A549 (cell line): ENCODE measurements around the gene SETDB1. TPM values are rescaled to one million over a fixed set of nuclear protein-coding genes. Genes with fewer than 3 reads are reported as not detected.
A peak's percentile ranks its signal among the peaks of the same experiment; 100 is the strongest.

Experiments
- ATAC-seq, 2 experiments: fragments of 200-7000 bp in 1 of 2; fragments of >200 bp in 1 of 2; cut with Nextera tagmentation in 1 of 2; cut with Tn5 transposase in 1 of 2; 3 replicates each; pipeline versions ENCODE4 v1.8.0 to v1.9.1; 2018 to 2020; ENCODE audit warnings: mild to moderate bottlenecking in 1 of 2, moderate library complexity in 1 of 2
- CTCF ChIA-PET: fragments of 300-600 bp; sonication (Branson Sonifier 250); formaldehyde crosslinking; extraction: SDS; loops from one replicate; lab custom pipeline; 2021; ENCODE audit warnings: antibody characterized with exemption, inconsistent platforms; lab: Yijun Ruan, JAX
- POLR2A ChIA-PET: fragments of 350-600 bp; formaldehyde crosslinking; extraction: SDS; loops from one replicate; lab custom pipeline; 2021; ENCODE audit warnings: antibody characterized with exemption, inconsistent platforms; lab: Yijun Ruan, JAX
- DNase-seq, 2 experiments: peaks; one replicate each; pipeline versions ENCODE4 v3.0.0 to v3.0.0-alpha.2; 2011 to 2016; ENCODE audit warnings: low read depth in 1 of 2, low spot score in 1 of 2
- FAIRE-seq: peaks from 2 replicates; lab custom pipeline; 2011; peaks lifted over from hg19 to GRCh38; lab: Jason Lieb, UNC
- H3K27ac ChIP-seq, 2 experiments: fragments of >200 bp; sonication (Bioruptor Twin); formaldehyde crosslinking; 3 replicates each; pipeline ENCODE4 v1.5.1; 2016 to 2017
- H3K4me1 ChIP-seq: fragments of >200 bp; sonication (Bioruptor Twin); formaldehyde crosslinking; 3 replicates; pipeline ENCODE4 v1.6.1; 2016
- H3K4me2 ChIP-seq: fragments of >200 bp; sonication (Bioruptor Twin); formaldehyde crosslinking; 3 replicates; pipeline ENCODE4 v1.6.1; 2016
- H3K4me3 ChIP-seq: fragments of >200 bp; sonication (Bioruptor Twin); formaldehyde crosslinking; 3 replicates; pipeline ENCODE4 v1.5.1; 2016
- H3K9me3 ChIP-seq: fragments of >200 bp; sonication (Bioruptor Twin); formaldehyde crosslinking; 3 replicates; pipeline ENCODE4 v1.6.1; 2016
- ATOH8 ChIP-seq: fragments of 250-450 bp; sonication (Bioruptor Pico); IDR thresholded peaks from 2 replicates; pipeline ENCODE4 v1.5.0; 2020; ENCODE audit warnings: low read depth, mild to moderate bottlenecking, moderate library complexity
- CBX8 ChIP-seq: fragments of 200-600 bp; sonication (generic); IDR thresholded peaks from 2 replicates; pipeline ENCODE4 v1.6.1; 2016
- CHD4 ChIP-seq: fragments of 200-600 bp; sonication (generic); IDR thresholded peaks from 2 replicates; pipeline ENCODE4 v1.6.1; 2016; ENCODE audit warnings: antibody characterized with exemption, mild to moderate bottlenecking, borderline replicate concordance
- EHF ChIP-seq: fragments of 250-450 bp; sonication (Bioruptor Pico); IDR thresholded peaks from 2 replicates; pipeline ENCODE4 v1.5.0; 2020; ENCODE audit warnings: mild to moderate bottlenecking
- ELK1 ChIP-seq: fragments of 150-350 bp; IDR thresholded peaks from 2 replicates; pipeline ENCODE4 v1.6.1; 2014; ENCODE audit warnings: low read depth, mild to moderate bottlenecking, low read length
- EP300 ChIP-seq, 2 experiments: fragments of >200 bp; sonication (Bioruptor Twin); formaldehyde crosslinking; IDR thresholded peaks; 2 replicates in 1 of 2; 3 replicates in 1 of 2; pipeline ENCODE4 v1.6.1; 2016 to 2017
- ESRRA ChIP-seq: fragments of 150-350 bp; IDR thresholded peaks from 2 replicates; pipeline ENCODE4 v1.6.1; 2014; ENCODE audit warnings: mild to moderate bottlenecking, low read length, borderline replicate concordance
- FOSB ChIP-seq: fragments of 250-450 bp; sonication (Bioruptor Pico); IDR thresholded peaks from 2 replicates; pipeline ENCODE4 v1.5.0; 2020; ENCODE audit warnings: mild to moderate bottlenecking, moderate library complexity
- HDAC2 ChIP-seq: fragments of 200-600 bp; sonication (generic); IDR thresholded peaks from 2 replicates; pipeline ENCODE4 v1.6.1; 2016
- HOXA7 ChIP-seq: fragments of 250-450 bp; sonication (Bioruptor Pico); IDR thresholded peaks from 2 replicates; pipeline ENCODE4 v1.5.0; 2020; ENCODE audit warnings: mild to moderate bottlenecking, moderate library complexity
- HOXB5 ChIP-seq: fragments of 250-450 bp; sonication (Bioruptor Pico); IDR thresholded peaks from 2 replicates; pipeline ENCODE4 v1.5.0; 2020; ENCODE audit warnings: mild to moderate bottlenecking, moderate library complexity
- JUN ChIP-seq, 2 experiments: fragments of >200 bp; sonication (Bioruptor Twin); formaldehyde crosslinking; IDR thresholded peaks; 2 replicates in 1 of 2; 3 replicates in 1 of 2; pipeline ENCODE4 v1.6.1; 2016 to 2017
- JUNB ChIP-seq: fragments of >200 bp; sonication (Bioruptor Twin); formaldehyde crosslinking; IDR thresholded peaks from 2 replicates; pipeline ENCODE4 v1.6.1; 2016
- KDM5A ChIP-seq: fragments of 200-600 bp; sonication (generic); IDR thresholded peaks from 2 replicates; pipeline ENCODE4 v1.6.1; 2016; ENCODE audit warnings: antibody characterized with exemption, mild to moderate bottlenecking
- MAX ChIP-seq: IDR thresholded peaks from 2 replicates; pipeline ENCODE4 v1.6.1; 2012
- NPAS2 ChIP-seq: fragments of 250-450 bp; sonication (Bioruptor Pico); IDR thresholded peaks from 2 replicates; pipeline ENCODE4 v1.8.0; 2022; ENCODE audit warnings: mild to moderate bottlenecking, moderate library complexity, borderline replicate concordance
- NR3C1 ChIP-seq: fragments of >200 bp; sonication (Bioruptor Twin); formaldehyde crosslinking; IDR thresholded peaks from 3 replicates; pipeline ENCODE4 v1.6.1; 2017
- PBX3 ChIP-seq: IDR thresholded peaks from 2 replicates; pipeline ENCODE4 v1.6.1; 2012
- PHF8 ChIP-seq: fragments of 200-600 bp; sonication (generic); IDR thresholded peaks from 2 replicates; pipeline ENCODE4 v1.6.1; 2016; ENCODE audit warnings: low read depth, mild to moderate bottlenecking, antibody characterized with exemption, moderate library complexity, borderline replicate concordance
- RAD21 ChIP-seq, 2 experiments: fragments of >200 bp in 1 of 2; sonication (Bioruptor Twin) in 1 of 2; formaldehyde crosslinking in 1 of 2; IDR thresholded peaks in 1 of 2; conservative IDR thresholded peaks in 1 of 2; 2 replicates in 1 of 2; 3 replicates in 1 of 2; pipeline ENCODE4 v1.6.1; 2012 to 2018; ENCODE audit warnings: inconsistent platforms in 1 of 2
- REST ChIP-seq: fragments of 200-600 bp; sonication (generic); IDR thresholded peaks from 2 replicates; pipeline ENCODE4 v1.6.1; 2016; ENCODE audit warnings: antibody characterized with exemption, mild to moderate bottlenecking, moderate library complexity
- RNF2 ChIP-seq: fragments of 200-600 bp; sonication (generic); IDR thresholded peaks from 2 replicates; pipeline ENCODE4 v1.6.1; 2016; ENCODE audit warnings: low read depth, mild to moderate bottlenecking, antibody characterized with exemption, moderate library complexity, borderline replicate concordance
- SREBF2 ChIP-seq: fragments of 450-650 bp; IDR thresholded peaks from 2 replicates; pipeline ENCODE4 v1.6.1; 2014; ENCODE audit warnings: mild to moderate bottlenecking, moderate library complexity
- ZFP36 ChIP-seq: fragments of 450-650 bp; IDR thresholded peaks from 2 replicates; pipeline ENCODE4 v1.6.1; 2014; ENCODE audit warnings: borderline replicate concordance; ENCODE audit not compliant: partially characterized antibody
- ZSCAN20 ChIP-seq: fragments of 250-450 bp; sonication (Bioruptor Pico); IDR thresholded peaks from 2 replicates; pipeline ENCODE4 v1.8.0; 2022; ENCODE audit warnings: mild to moderate bottlenecking, moderate library complexity
- WGBS: methylation state at CpG from one replicate; pipeline ENCODE4 v1.1.6; 2017; ENCODE audit errors: missing lambda C conversion rate; 5-methylcytosine and 5-hydroxymethylcytosine counted together
- polyA plus RNA-seq, 4 experiments: library from polyadenylated mRNA; depleted of rRNA in 3 of 4; stranded (reverse); fragments of >200 nt; fragmentation: RNase III in 1 of 4; extraction: RNeasy Plus Mini Kit Qiagen cat#74134 plus additional on column Dnase treatment in 1 of 4; gene quantifications; 2 replicates in 3 of 4; 3 replicates in 1 of 4; pipeline ENCODE4 v1.2.3, GENCODE V29; 2011 to 2017

Gene SETDB1
- polyA plus RNA-seq, 2 of the 4 experiments (the other 2 are of a cell fraction), result 25.1 to 56.9 TPM

GRCh38 chr1:151003180-151003579 lies 77.0 kb downstream of the SETDB1 start:
- ATAC-seq (no peak), FAIRE-seq (no peak), DNase-seq (no peak)
- POLR2A ChIA-PET, result no interaction called here
- no peaks in the 10 kb centered on the region for H3K9me3 ChIP-seq
- H3K4me3 ChIP-seq, result no peak overlapping the region
- H3K27ac ChIP-seq, result no peak overlapping the region
- H3K4me2 ChIP-seq, result no peak overlapping the region
- peaks cover 20% of the 10 kb centered on the region for H3K4me1 ChIP-seq
- CTCF ChIA-PET, result interaction anchor here (24.0 kb wide), 1 partner anchor 18 kb away, joined by 586 read pairs; the partner anchor contains the start of genes ANXA9 and CERS2
- TF ChIP-seq CHD4, result no peak
- no peak for TF ChIP-seq KDM5A
- no peak for TF ChIP-seq HOXA7 (CRISPR knock-in tag)
- TF ChIP-seq EHF, result no peak
- no peak for TF ChIP-seq ZFP36
- no peak for TF ChIP-seq FOSB (CRISPR knock-in tag)
- no peak for TF ChIP-seq ATOH8 (CRISPR knock-in tag)
- no peak for TF ChIP-seq SREBF2
- TF ChIP-seq CBX8, result no peak
- no peak for TF ChIP-seq ZSCAN20 (CRISPR knock-in tag)
- no peak for TF ChIP-seq HOXB5
- TF ChIP-seq ELK1, result no peak

- TF ChIP-seq ESRRA, result no peak
- TF ChIP-seq HDAC2, result no peak
- no peak for TF ChIP-seq REST
- no peak for TF ChIP-seq EHF
- TF ChIP-seq JUNB, result no peak
- TF ChIP-seq ZFP36, result no peak
- TF ChIP-seq EP300 (IDR thresholded peaks at IDR 0.05), result no peak
- no peak for TF ChIP-seq MAX
- no peak for TF ChIP-seq KDM5A
- TF ChIP-seq RNF2, result no peak
- TF ChIP-seq NPAS2 (CRISPR knock-in tag), result no peak
- no peak for TF ChIP-seq PBX3
- TF ChIP-seq NR3C1, result no peak
- no peak for TF ChIP-seq JUN (IDR thresholded peaks at IDR 0.05)
- TF ChIP-seq RAD21 (conservative IDR thresholded peaks at IDR 0.05 in 1 of 2, IDR thresholded peaks at IDR 0.05 in 1 of 2), result no peak
- no peak for TF ChIP-seq PHF8
- Histone ChIP-seq H3K4me2 (peak overlapping the region; percentile 90), H3K27ac (peak overlapping the region; percentile 77 to 87), H3K4me1 (peaks cover 30% of the 10 kb centered on the region), H3K9me3 (no peaks in the 10 kb centered on the region), H3K4me3 (peak overlapping the region; percentile 45)
- no peak for ATAC-seq
- WGBS, result 78% methylated on average over 4 of the region's 4 CpGs
- POLR2A ChIA-PET, result interaction anchor here (0.6 to 1.7 kb wide), 5 partner anchors 36 to 376 kb away, joined by 3 to 8 read pairs (median 3); partner anchors contain the start of genes C1orf56 and ENSA
- DNase-seq, result no peak
- no peak for FAIRE-seq
- CTCF ChIA-PET, result interaction anchor here (0.6 to 24.0 kb wide), 23 partner anchors 8 to 607 kb away, joined by 3 to 586 read pairs (median 4); partner anchors contain the start of genes ANXA9, C1orf56, CDC42SE1 and CERS2
These were observed 79.7 kb downstream of the SETDB1 start for GRCh38 chr1:151005729-151006319.
